ENCODE measurements around the gene TES. TPM values are rescaled to one million over a fixed set of nuclear protein-coding genes. Genes with fewer than 3 reads are reported as not detected.
A peak's percentile ranks its signal among the peaks of the same experiment; 100 is the strongest.

TES gene
- total RNA-seq, 6 experiments from 2014 or later, result 10.4 to 29.3 (median 22.4) TPM

- H3K27me3 Mint-ChIP-seq (ENCODE audit: insufficient read depth), result no peaks in the 10 kb centered on the region
- no peaks in the 10 kb centered on the region for H3K9me3 Mint-ChIP-seq
- peaks cover 15% of the 10 kb centered on the region for H3K36me3 Mint-ChIP-seq (ENCODE audit: low read depth)
- peak overlapping the region; percentile 82 for H3K4me3 Mint-ChIP-seq
- H3K4me1 Mint-ChIP-seq (ENCODE audit: low read depth), result peaks cover 92% of the 10 kb centered on the region
- peak overlapping the region; percentile 79 for H3K27ac Mint-ChIP-seq
- no peak for TF ChIP-seq CTCF (IDR thresholded peaks at IDR 0.05)
- no peak for DNase-seq
Observed at GRCh38 chr7:116271161-116271913, 61.0 kb downstream of the TES start.

- Mint-ChIP-seq H3K27ac (peak overlapping the region; percentile 79), H3K9me3 (no peaks in the 10 kb centered on the region), H3K4me1 (ENCODE audit: low read depth) (peaks cover 90% of the 10 kb centered on the region), H3K4me3 (peak overlapping the region; percentile 82), H3K36me3 (ENCODE audit: low read depth) (peaks cover 24% of the 10 kb centered on the region), H3K27me3 (ENCODE audit: insufficient read depth) (no peaks in the 10 kb centered on the region)
- no peak for TF ChIP-seq CTCF (IDR thresholded peaks at IDR 0.05)
- DNase-seq, result peak; percentile 96
Observed at GRCh38 chr7:116271963-116272886, 61.9 kb downstream of the TES start.

GRCh38 chr7:116273283-116273917 is 63.1 kb downstream of the TES start:
- peaks cover 26% of the 10 kb centered on the region for H3K36me3 Mint-ChIP-seq (ENCODE audit: low read depth)
- TF ChIP-seq CTCF (IDR thresholded peaks at IDR 0.05), result no peak
- H3K4me1 Mint-ChIP-seq (ENCODE audit: low read depth), result peaks cover 86% of the 10 kb centered on the region
- H3K9me3 Mint-ChIP-seq, result no peaks in the 10 kb centered on the region
- H3K4me3 Mint-ChIP-seq, result no peak overlapping the region; the same call in 1 of the 2 replicates
- H3K27me3 Mint-ChIP-seq (ENCODE audit: insufficient read depth), result no peaks in the 10 kb centered on the region
- H3K27ac Mint-ChIP-seq, result peak overlapping the region; percentile 59
- no peak for DNase-seq

GRCh38 chr7:116273918-116274301 is 63.6 kb downstream of the TES start:
- H3K27ac Mint-ChIP-seq, result peak overlapping the region; percentile 59

More at GRCh38 chr7:116273918-116274301, 63.6 kb downstream of the TES start:
- no peaks in the 10 kb centered on the region for H3K27me3 Mint-ChIP-seq (ENCODE audit: insufficient read depth)
- DNase-seq, result no peak
- peaks cover 81% of the 10 kb centered on the region for H3K4me1 Mint-ChIP-seq (ENCODE audit: low read depth)
- TF ChIP-seq CTCF (IDR thresholded peaks at IDR 0.05), result no peak
- H3K36me3 Mint-ChIP-seq (ENCODE audit: low read depth), result peaks cover 26% of the 10 kb centered on the region
- no peaks in the 10 kb centered on the region for H3K9me3 Mint-ChIP-seq
- no peak overlapping the region; the same call in 1 of the 2 replicates for H3K4me3 Mint-ChIP-seq

Measured in HFFc6 (cell line).